Left cardiac atrium (tissue), 4 donors: ENCODE measurements around the gene CCDC167. TPM values are rescaled to one million over a fixed set of nuclear protein-coding genes. Genes with fewer than 3 reads are reported as not detected.

Source experiments
- ATAC-seq, 2 donors: fragments of 200-7000 bp; cut with Tn5 transposase; one replicate each; pipeline ENCODE4 v1.9.1; 2020; ENCODE audit warnings: mild to moderate bottlenecking in 2 of 2, moderate library complexity in 2 of 2
- DNase-seq: peaks from one replicate; pipeline ENCODE4 v3.0.0-alpha.2; 2020
- intact Hi-C, 2 donors: fragments of 100-400 bp; cut with DNase I; formaldehyde crosslinking; loops; one replicate each; pipeline versions ENCODE4 v1.14.1 to v1.15.1; 2022 to 2023
- long read RNA-seq: library from polyadenylated mRNA; unstranded; transcript quantifications from one replicate; pipeline ENCODE4 v2.0.0, GENCODE V29; 2021
- total RNA-seq, 2 donors: library from RNA; stranded (reverse); fragmentation: NEBNext Ultra II Directional; extraction: Animal tissue kit (Norgen Biotek cat#: 25700); gene quantifications; one replicate each; pipeline ENCODE4 v1.2.1, GENCODE V29; 2021
- donor health status: DM: no; HTN: yes; CAD: no.
- donor health status: DM: no; HTN: yes; CAD: no; lungs with severe emphysema.
- donor health status: DM: yes; HTN: yes; CAD: no.
- donor health status: Dilated cardiomyopathy.

Gene CCDC167
- 10 to 100 TPM; 19.5 to 28.7 TPM for total RNA-seq
- long read RNA-seq, partial matches to known transcripts = 0 of 1 reads
- long read RNA-seq, other reads (novel, unspliced or antisense) = 0 of 1 reads

DNA sequence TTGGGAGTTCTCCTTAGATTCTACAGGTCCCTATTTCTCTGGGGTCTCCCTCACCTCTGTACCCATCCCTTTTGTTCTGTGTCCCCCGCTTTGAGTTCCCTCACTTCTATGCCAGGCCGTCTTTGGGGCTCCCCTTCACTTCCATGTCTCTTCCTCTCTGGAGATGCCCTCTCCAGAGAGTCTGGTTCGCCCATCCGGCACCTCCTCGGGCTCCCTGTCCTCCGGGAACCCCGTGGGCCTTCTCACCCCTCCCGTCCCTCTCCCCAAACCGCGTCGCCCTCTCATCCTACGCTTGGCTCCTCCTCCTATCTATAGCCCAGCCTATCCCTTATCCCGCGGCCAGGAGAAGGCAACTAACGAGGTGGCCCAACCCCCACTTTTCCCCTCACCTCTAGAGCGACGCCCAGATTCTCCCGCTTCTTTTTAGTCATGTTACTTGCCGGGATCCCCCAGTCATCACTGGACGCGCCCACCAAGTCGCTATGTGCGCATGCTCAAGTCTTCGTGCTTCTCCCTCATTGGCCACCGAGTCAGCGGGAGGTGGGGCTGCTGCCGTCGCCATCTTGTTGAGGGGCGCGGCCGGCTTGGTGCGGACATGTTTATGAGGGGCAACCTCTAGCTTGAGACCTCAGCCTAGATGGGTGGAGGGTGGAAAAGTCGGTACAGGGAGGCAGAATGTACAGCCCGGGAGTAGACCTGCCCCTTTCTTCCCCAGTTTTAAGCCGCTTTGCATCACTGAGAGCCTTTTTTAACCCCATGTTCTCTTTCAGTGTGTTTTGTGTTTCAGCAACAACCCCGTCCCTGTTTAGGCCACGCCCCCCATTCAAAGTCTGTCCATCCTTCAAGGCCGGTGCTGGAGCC is at the start of gene CCDC167:
Gene CCDC167 (minus strand): TSS at position 461 of the 861 bp plus-strand sequence. CDS start 30 bp downstream, at position 431.
- DNase-seq (peak; percentile 98), ATAC-seq (peak; percentile 99)
- intact Hi-C loops = no loop called here

DNA sequence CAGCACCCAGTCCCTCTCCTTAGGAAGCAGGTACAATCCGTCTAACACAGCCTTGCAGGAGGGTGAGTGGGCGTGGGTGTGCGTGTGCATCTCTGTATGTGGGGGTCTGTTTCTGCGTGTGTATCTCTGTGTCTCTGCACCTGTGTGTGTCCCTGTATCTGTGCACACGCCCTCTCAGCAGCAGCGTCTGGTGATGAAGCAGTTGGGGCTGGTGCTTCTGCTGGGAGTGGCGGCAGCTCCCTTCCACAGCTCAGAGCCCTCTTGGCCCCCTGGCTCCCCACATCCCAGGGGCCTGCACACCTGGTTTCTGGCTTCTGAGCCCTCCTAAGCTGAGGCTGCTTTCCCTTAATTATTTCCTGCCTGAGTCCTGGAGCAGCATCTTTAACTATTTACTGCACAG is 49.5 kb upstream of the CCDC167 start:
- DNase-seq = no peak
- intact Hi-C loops = no loop called here
- no peak for ATAC-seq

DNA sequence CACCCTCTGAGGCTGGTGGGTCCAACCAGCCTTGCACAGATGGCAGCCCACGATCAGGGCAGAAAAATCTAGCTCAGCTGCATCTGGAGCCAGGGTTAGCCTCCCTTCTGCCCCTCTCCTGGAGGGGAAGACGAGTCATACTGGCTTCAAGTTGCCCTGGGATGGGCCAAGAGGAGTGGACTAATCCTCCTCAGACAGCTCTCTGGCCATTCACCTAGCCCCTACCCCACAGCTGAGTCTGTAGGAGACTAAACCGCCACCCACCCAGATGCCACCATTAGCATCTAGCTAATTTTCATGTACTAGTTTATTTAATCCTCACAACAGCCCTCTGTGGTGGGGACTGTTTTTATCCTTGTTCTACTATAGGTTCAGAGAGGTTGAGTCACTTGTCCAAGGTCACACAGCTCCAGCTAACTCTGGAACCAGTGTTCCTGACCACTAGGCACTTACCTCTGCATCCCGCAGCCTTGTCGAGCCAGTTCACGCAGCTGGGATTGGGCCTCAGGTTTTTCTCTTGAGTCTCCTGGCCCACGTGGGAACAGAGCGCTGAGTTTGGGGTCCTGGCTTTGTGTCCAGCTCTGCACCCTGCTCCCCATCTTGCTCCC is 48.5 kb upstream of the CCDC167 start:
- intact Hi-C loops = no loop called here
- DNase-seq = no peak
- ATAC-seq = no peak

DNA sequence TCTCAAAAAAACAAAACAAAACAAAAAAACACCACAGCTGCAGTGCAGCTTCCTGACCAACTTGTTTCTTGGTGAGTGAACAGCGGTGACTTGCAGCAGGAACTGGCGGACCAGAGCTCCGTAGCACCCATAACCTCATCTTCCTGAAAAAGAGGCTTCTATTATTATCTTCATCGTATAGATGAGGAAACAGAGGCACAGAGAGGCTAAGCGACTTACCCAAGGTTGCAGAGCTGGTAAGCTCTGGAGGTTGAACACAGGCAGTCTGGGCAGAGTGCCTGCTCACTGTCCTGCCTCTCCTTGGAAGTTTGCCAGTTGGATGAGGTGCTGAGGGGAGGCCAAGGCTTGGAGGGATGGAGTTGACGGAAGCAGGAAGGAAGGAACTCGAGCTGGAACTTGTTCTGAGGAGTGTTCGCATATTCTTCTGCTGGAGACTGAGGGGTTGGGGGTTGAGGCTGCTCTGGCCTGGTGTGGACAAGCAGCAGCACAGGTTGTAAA is 47.9 kb upstream of the CCDC167 start:
- DNase-seq (no peak), ATAC-seq (peak; percentile 7 to 58)

DNA sequence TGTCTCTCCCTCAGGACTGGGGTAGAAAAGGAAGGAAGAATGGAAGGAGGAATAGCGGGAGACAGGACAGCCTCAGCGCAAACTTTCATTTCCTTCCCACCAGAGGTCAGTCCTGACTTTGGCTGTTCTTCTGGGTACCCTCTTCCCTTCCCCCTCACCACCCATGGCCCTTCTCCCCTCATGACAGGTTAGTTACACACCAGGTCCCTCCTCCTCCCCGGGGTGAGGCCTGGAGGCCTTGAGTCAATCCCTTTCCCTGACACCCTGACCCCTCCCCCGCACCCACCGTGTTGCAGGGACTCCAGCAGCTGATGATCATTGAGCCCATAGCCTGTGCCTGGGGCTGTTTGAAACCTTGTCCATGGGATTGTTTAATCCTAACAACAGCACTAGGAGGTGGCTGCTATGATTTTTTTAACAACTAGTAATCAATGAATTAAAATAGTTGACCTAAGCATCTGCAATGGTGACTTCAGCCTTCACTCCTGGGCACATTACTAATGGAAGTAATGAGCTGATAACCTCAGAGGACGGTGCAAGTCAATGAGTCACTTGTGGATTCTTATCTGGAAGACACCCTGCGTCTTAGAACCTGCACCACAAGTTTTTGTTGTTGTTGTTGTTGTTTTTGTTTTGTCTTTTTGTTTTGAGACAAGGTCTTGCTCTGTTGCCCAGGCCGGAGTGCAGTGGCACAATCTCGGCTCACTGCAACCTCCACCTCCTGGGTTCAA is 46.6 kb upstream of the CCDC167 start:
- no peak for ATAC-seq

More for the DNA sequence above, 47.9 kb upstream of the CCDC167 start:
- intact Hi-C loops = no loop called here

DNA sequence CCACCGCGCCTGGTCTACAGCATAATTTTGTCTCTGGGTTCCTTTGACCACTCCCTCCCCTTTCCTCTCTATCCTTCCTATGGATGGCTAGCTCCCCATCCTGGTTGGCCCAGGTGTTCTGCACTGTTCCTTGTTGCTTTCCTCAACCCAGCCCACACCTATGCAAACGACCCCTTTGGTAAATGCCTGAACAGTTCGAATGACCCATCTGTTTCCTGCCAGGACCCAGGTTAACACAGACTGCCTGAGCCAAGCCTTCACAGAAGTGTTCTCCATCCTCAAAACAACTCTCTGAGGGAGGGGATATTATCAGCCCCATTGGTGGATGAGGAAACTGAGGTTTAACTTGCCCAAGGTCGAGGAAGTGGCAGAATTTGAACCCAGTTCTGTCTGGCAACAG is 44.8 kb upstream of the CCDC167 start:
- intact Hi-C loops = no loop called here
- ATAC-seq = no peak
- no peak for DNase-seq

More for the DNA sequence above, 46.6 kb upstream of the CCDC167 start:
- intact Hi-C loops = no loop called here
- DNase-seq = no peak

DNA sequence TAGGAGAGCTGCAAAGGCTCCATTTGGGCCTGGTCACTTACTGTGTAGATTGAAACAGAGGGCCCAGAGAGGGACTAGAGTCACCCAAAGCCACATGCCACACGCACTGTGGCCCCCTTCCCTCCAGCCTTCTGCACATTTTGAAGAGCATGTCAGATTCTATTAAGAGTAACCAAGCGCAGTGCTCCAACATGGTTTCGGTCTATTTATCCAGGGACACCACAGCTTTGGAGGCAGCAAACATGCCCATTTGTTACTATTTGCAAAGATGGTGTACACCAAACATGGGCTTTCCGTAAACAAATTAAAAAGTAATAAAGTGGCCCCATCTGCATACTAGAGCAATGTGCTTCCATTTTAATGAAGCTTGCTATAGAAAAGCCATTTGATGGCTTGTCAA is 43.7 kb upstream of the CCDC167 start:
- no peak for DNase-seq
- intact Hi-C loops = no loop called here
- ATAC-seq = no peak

DNA sequence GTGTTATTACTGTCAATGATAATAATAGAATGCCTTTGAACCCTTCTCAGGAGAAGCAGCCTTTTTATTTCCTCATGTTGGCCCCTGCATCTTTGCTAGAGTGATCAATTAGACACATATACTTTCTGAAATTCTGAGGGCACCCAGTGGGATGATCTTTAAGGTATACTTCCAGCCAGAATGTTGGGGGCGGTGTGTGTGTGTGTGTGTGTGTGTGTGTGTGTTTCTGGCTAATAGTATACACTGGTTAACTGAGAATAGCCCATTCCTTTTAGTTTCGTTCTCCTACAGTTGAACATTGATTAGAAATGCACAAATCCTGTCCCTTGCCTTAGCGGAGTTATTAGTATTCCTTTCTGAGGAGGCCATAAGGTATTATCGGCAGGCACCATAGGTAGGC is 41.7 kb upstream of the CCDC167 start:
- intact Hi-C loops = no loop called here
- ATAC-seq (no peak), DNase-seq (no peak)

DNA sequence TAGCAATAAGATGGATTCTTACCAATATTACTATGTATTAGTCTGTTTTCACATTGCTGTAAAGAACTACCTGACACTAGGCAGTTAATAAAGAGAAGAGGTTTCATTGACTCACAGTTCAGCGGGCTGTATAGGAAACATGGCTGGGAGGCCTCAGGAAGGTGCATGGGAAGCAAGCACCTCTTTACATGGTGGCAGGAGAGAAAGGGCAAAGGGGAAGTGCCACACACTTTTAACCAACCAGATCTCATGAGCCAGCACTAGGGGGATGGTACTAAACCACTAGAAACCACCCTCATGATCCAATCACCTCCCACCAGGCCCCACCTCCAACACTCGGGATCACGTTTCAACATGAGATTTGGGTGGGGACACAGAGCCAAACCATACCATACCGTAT is 40.7 kb upstream of the CCDC167 start:
- no peak for DNase-seq
- no peak for ATAC-seq
- intact Hi-C loops = no loop called here

DNA sequence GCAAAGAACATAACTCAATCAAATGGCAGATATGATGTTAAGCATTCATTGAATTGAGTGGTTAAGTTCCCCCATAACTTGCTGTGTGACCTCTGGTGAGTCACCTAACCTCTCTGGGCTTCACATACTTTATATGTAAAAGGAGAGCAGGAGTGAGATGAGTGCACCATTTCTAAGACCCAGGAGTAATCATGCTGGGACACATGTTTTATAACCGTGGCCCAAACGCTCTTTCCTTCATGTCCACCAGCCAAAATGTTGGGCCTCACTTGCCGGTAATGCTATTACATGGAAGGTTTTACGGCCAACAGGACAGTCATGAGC is 40.3 kb upstream of the CCDC167 start:
- DNase-seq (no peak), ATAC-seq (no peak)
- intact Hi-C loops = no loop called here

DNA sequence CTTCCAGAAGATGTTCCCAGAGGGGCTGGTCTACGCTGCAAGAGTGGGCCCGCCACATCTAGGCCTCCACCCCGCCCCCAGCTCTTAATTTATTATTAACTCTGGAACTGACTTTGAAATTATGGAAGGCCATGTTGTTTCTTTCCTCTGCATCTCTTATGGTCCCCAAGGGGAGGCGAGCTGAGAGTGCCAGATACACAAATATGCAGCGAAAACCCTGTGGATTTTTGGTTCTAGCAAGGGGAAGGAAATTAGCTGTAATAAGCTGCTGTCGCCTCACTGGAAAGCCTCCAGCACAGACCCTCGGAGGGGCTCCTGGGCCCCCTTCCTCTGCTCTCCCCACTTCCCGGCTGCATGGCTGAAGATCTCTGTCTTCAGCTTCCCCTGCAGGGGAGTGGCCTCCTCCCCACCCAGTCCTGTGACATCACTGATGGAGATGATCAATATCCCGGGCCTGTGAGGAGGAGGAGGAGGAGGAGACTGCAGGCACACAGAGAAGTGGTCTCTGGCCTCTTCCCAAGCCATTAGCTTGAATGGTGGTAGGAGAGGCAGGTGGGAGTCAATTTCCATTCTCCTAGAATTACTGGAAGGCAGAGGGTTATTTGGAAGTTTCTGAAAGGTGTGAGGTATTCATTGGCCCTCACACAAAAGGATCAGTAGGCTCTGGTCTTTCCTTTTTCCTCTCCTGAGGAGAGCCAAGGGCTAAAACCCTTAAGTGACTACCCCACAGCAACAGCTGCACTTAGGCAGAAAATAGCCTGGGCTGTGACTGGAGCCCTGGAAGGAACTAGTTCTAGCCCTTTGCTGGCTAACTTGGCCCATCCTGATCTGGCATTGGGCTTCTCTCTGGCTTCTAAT is 39.7 kb upstream of the CCDC167 start:
- intact Hi-C loops = no loop called here
- ATAC-seq (no peak), DNase-seq (no peak)

DNA sequence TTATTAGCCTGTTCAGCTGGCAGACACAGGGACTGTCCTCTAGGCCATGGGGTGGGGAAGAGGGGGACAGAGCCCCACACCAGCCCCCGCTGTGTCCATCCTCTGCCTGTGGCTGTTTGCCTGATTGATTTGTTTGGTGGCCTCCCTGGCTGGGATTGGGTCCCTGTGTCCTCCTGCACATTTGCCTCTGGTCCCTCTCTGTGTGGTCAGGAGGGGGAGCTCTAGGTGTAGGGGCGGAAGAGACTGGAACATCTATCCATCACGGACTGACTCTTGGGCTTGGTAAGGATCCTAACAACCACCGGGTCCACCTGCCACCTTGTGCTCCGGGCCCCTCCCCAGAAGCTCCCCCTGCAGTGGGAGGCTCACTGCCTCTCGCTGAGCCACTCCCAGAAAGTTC is 38.4 kb upstream of the CCDC167 start:
- ATAC-seq (no peak), DNase-seq (no peak)
- intact Hi-C loops = no loop called here

DNA sequence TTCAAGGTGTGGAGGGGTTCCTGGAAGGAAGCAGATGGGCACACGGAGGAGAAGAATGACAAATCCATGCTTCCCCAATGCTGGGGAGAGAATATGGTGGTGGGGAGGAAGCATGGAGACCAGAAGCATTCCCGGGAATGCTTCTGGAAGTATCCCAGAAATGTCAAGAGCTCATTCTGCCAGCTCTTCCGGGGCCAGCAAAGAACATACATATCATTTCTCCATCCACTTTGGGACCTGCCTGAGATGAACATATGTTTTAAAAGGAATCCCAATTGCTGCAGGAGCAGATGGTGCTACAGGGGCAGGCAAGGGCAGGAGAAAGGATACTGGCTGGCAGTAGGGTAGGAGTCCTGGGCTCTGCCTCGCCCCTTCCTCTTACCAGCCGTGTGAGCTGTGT is 37.9 kb upstream of the CCDC167 start:
- intact Hi-C loops = no loop called here
- ATAC-seq = no peak
- DNase-seq = no peak

DNA sequence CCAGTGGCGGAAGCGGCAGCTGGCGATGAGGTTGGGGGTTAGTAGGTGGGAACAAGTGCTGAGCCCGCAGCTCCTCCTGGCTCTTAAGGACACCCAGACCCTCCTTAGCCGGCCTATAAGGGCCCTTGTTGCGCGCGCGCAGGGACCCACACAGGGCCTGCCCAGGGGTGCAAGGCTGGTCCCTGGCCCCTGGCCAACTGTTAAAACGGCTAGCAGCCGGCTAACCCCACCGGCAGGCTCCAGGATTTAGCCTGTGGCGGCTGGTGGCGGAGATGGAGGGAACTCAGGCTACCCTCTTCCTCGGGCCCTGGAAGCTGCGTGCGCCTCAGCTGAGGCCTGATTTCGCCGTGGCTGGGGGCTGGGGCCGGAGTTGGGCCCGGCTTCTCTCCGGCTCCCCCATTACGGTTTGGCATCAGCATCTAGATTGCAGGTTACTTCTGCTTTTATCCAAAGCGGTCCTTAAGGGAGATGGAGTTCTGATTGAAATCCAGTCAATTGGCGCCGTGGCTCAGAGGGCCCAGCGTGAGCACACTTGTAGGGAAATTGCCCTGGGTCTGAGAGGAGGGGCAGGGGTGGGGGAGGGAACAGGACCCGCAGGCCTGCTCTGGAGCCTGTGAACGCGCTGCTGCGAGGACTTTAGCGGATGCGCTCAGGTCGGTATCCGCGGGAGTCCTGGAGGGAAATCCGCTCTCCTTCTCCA is 36.9 kb upstream of the CCDC167 start:
- ATAC-seq (no peak), DNase-seq (no peak)
- intact Hi-C loops = no loop called here

DNA sequence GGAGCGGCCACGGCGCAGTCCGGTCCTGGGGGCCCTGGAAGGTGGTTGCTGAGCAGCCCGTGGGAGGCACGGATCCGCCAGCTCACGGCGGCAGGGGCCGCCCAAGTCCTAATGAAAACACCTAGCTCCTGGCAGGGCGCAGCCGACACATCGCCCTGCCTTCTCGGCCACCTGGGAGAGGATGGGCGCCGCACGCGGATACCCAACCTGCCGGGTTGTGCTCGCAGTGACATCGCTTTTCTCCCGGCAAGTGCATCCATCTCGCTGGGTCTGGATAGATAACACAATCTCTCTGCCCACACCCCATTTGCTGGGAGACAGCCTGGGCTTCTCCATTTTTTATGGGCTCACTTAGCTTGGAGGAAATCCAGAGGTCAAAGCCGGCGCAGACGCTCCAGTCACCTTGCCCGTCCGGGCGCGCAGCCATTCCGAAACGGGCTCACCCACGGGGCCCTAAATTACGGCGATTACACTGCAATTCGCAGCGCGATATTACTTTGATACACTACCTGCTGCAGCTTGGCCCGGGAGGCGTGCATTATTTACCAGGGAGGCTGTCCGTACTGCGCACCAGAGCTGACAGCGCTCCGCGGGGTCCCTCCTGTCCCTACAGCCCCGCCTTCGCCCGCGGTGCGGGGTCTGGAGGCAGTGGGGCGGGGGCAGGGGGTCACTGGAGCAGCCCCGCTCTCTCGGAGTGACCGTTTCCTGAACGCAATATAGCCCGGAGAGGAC is 36.2 kb upstream of the CCDC167 start:
- DNase-seq = no peak
- peak; percentile 25 to 44 for ATAC-seq
- intact Hi-C loops = no loop called here

DNA sequence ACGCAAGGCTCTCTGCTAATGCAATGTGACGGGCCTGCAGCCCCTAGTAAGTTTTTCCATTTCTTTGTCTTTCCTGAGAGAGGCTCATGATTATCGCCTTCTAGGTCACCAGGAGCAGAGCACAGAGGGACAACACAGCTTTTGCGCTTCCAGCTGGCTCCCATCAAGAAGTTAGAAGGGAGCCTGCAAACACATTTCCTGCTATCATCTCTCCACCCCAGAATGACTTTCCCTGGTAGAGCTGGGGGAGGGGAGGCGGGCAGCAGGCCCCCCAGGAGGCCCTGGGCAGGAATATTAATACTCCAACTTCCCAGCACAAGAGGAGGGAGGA is 35.7 kb upstream of the CCDC167 start:
- DNase-seq (no peak), ATAC-seq (no peak)
- intact Hi-C loops = no loop called here

DNA sequence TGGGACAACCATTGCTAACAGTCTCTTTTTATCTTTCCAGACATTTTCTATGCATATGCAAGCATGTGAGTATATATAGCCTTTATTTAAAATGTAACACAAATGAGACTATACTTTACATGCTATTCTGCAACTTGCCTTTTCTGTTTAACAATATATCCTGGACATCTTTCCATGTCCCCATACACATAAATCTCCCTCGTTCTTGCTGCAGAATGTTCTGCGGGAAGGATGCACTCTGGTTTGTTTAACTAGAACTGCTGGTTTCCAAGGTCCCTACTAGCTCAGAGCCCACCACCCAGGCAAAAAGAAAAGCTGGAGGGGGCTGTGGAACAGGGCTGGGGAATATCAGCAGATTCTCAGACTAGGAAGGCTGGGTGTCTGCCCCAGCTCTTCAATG is 35.2 kb upstream of the CCDC167 start:
- DNase-seq (no peak), ATAC-seq (no peak)
- intact Hi-C loops = no loop called here

DNA sequence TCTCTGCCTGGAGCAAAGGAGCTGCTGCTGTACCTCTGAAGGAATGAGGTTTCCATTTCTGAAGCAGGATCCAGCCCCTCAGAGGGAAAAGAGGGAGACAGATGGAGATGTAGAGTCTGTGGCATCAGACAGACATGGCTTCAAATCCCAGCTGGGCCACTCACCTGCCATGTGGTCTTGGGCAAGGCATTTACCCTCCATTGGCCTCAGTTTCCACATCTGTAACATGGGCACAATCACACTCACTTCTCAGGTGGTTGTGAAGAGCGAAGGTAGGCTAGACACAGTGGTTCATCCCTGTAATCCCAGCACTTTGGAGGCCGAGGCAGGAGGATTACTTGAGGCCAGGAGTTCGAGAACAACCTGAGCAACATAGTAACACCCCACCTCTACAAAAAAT is 32.4 kb upstream of the CCDC167 start:
- intact Hi-C loops = no loop called here
- ATAC-seq (no peak), DNase-seq (no peak)
